ENCODE measurements around the gene CCNG2.
"Not testable (repeated sequence)": the region's sequence is repeated elsewhere in the genome, so short reads cannot be mapped to it uniquely, and the experiment has no call there.

The CCNG2 gene, protein sequence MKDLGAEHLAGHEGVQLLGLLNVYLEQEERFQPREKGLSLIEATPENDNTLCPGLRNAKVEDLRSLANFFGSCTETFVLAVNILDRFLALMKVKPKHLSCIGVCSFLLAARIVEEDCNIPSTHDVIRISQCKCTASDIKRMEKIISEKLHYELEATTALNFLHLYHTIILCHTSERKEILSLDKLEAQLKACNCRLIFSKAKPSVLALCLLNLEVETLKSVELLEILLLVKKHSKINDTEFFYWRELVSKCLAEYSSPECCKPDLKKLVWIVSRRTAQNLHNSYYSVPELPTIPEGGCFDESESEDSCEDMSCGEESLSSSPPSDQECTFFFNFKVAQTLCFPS

DNA sequence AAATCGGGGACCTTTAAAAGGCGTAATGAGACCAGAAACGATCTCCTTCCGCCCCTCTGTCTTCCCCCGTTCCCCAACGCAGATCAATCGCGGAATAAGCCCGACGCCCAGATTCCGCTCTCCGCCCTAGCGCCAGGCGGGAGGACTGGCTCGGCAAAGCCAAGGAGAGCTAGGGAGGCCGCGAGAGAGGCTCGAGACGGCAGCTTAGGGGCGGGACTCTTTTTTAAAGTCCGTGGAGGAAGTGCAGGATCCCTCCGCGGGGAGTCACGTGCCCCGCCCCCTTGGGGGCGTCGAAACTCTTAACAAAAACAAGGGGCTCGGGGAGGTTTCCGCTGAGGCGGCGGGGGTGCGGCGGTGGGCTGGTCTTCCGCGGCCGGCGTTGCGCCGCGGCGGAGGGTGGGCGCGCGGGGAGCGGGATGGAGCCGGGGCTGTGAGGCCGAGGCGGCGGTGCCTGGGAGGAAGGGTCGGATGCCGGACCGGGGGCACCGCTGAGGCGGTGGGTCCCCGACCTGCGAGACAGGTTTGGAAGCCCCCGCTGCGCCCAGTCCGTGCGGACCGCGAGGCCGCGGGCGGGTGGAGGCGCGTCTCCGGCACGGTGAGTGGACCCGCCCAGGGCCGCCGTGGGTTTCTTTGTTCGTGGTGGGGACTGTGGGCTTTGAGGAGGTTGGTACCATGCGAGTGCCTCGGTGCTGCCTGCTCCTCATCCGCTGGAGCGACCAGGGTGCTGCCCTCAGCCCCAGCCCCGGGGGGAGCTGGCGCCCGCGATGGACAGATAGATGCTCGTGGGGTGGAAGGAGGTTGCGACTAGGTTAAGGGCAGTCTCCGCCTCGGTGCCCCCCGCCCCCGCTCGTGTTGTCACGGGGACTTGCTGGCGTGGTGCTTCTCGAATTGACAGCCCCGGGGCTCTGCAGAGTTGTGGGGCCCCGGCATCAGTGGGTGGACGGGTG lies at the start of gene CCNG2:
Gene CCNG2 (plus strand): TSS at position 296 of the 947 bp plus-strand sequence. CDS start 1,326 bp downstream, outside the sequence.
- peak; percentile 64 to 73 for DNase-seq (ENCODE audit: low read depth in 2 of 2)

DNA sequence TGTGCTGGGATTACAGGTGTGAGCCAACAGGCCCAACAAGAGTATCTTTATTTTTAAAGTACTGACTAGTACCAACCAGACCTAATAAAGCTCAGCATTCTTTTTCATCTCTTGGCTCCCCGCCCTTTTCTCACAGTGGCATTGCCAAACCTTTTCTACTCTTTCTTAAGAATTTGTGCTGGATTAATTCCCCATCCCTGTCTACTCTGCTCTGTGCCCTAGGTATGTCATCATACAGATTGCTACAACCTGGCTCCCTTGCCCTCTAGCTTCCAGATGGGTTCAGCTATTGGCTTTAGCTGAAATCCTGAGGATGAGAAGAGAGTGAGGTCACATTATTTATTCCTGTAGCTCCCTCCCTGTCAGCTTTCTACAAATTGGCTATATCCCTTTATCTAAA lies 46.3 kb upstream of the CCNG2 start:
- no peak for DNase-seq (ENCODE audit: low read depth in 2 of 2)

DNA sequence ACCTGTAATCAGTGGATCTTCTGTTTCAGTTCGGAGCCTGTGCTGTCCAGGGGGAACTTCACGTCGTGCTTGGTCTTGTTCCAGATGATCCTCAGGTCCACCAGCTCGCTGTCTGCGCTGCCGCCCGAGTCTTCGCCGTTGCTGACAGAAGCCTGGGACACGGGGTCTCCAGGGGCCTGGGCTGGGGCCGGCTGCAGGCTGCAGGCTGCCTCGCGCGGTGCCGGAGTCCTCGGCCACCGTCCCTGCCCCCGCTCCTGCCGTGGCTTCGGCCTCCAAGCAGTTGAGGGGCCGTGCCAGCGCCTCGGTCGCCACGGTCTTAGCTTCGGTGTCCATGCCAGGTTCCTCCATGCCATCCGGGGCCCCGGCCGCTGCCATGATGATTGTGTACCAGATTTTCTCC lies 43.9 kb upstream of the CCNG2 start:
- DNase-seq (ENCODE audit: low read depth in 2 of 2) = no peak

DNA sequence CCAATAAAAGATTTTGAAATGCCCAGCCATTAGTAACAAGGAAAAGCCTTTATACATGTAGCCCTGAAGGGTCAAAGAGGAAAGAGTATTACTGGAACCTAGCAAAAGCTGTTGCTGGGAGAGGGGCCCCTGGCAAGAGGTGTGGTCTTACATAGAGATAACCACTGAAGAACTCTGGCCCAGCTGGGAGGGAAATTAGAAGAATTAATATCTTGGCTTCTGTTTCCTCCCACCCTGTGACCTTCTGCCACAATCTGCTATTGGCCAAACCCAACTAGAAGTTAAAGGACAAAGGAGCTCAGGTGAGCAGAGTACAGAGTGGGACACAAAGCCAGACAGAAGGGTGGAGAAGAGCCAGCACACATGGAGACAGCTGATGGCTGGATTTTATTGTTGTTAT lies 39.3 kb upstream of the CCNG2 start:
- DNase-seq (ENCODE audit: low read depth in 2 of 2) = no peak

DNA sequence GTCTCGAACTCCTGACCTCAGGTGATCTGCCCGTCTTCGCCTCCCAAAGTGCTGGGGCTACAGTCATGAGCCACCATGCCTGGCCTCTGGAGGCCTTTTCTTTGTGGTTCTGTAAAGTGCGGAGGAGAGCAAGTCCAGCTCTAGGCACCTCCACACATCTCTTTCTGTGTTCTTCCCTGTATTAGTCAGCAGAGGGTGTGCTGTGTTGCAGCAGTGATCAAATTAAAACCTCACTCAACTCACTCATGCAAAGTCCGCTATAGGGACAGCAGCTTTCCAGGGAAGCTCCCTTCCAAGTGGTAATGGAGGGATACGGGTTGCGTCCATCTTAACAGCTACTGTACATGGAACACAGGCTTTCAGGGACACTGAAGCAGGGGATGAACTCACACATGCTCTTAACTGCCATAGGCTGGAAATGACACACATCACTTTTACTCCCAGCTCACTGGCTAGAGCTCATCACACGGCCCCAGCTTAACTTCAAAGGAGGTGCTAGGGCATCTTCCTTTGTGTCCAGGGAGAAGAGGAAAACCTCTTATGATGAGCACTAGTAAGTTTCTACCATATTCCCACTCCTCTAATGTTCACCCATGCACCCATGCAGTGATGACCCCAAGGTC lies 36.0 kb upstream of the CCNG2 start:
- DNase-seq (ENCODE audit: low read depth in 2 of 2) = no peak

DNA sequence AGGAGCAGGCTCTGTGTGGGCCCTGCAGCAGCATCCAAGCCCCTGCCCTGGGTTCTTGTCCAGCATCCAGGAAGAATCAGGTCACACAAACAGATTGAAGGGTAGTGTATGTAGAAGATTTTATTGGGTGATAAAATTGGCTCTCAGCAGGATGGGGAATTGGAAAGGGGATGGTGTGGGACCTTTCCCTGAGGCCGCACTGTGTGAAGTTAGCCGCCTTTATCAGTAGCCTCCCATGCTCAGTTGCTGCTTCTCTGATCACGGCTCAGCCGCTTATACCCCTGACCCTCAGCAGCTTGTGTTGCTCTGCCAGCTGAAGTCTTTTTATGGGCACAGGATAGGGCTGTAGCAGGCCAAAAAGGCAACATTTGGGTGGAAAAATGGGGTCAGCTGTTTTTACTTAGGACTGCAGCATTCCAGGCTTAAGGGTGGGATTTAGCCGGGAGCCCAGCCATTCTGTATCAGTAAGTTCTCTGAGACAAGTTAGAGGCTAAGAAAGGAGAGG lies 35.2 kb upstream of the CCNG2 start:
- no peak for DNase-seq (ENCODE audit: low read depth in 2 of 2)

DNA sequence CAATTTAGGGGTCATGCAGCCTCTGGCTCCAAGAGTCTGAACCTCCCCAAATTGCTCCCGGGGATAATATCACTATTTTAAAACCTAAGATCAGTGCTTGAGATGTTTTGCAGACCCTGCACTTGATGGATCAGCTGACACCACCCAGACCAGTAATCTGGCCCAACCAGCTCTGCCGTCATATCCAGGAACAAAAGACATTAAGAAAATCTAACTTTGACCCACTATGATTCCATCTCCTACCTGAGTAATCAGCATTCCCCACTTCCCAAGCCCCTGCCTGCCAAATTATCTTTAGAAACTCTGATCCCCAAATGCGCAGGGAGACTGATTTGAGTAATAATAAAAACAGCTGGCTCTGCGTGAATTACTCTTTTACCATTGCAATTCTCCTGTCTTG lies 34.4 kb upstream of the CCNG2 start:
- DNase-seq (ENCODE audit: low read depth in 2 of 2) = no peak

DNA sequence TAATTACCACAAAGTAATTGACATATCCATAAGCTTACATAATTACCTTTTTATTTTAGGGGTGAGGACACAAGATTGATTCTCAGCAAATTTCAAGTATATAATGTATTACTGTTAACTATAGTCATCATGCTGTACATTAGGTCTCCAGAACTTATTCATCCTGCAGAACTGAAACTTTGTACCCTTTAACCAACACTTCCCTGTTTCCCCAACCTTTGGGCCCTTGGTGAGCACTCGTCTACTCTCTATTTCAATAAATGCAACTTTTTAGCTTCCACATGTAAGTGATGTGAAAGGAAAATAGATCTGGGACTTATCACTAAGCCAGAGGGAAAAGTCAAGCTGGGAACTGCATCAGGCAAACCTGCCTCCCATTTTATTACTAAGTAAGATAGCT lies 33.6 kb upstream of the CCNG2 start:
- no peak for DNase-seq (ENCODE audit: low read depth in 2 of 2)

DNA sequence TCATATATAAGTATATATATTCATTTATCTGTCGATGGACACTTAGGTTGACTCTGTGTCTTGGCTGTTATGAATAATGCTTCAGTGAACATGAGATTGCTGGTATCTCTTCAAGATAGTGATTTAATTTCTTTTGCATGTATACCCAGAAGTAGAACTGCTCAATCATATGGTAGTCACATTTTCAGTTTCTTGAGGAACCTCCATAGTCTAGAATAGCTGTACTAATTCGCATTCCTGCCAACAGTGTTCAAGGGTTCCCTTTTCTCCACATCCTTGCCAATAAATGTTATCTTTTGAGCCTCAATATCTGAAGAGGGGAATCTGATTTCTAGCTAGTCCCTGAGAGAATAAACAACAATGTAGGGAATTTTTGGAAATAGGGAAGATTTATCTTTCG lies 32.4 kb upstream of the CCNG2 start:
- no peak for DNase-seq (ENCODE audit: low read depth in 2 of 2)

DNA sequence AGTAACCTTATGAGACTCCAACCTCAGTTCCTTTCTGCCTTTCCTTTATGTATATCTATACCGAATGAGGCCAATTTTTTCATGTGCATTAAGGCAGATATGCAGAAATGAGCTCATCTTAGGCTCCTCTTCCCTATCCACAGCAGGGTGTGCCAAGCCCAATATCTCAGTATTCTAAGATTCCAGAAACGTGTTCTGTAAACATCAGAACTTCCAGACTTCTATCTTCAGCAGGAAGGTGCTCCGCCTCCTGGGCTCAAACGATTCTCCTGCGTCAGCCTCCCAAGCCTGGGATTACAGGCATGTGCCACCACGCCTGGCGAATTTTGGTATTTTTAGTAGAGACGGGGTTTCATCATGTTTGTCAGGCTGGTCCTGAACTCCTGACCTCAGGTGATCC lies 31.0 kb upstream of the CCNG2 start:
- no peak for DNase-seq (ENCODE audit: low read depth in 2 of 2)

DNA sequence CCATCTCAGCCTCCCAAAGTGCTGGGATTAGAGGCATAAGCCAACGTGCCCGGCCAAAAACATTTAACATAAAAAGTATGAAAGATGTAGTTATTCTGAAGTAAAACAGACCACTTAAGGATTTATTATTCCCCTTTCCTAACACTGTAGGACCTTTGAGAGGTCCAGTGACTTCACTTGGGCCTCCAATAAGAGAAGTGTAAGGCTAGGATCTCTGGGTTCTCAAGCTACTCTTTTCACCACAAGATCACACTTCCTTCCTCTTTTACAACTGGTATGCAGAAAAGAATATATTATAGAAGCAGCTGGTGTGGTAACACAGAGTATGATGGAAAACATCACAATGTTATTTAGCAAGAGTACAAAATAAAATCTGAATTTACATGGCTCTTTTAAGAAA lies 30.2 kb upstream of the CCNG2 start:
- no peak for DNase-seq (ENCODE audit: low read depth in 2 of 2)

DNA sequence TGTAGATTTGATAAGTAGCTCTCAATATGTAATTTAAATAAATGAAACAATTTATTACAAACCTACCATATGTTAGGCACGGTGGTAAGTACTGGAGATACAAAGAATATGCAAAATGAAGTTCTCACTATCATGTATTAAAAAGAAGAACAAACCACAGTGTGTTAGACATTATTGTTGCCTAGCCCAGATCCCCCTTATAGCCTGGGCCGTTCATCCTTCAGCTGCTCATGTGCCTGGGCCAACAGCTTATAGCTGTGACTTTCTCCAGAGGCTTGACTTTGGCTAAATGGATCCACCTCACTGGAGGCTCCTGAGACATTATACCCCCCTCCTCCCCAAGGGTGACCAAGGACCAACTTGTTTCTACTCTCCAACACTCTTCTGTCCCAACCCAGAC lies 29.8 kb upstream of the CCNG2 start:
- no peak for DNase-seq (ENCODE audit: low read depth in 2 of 2)

DNA sequence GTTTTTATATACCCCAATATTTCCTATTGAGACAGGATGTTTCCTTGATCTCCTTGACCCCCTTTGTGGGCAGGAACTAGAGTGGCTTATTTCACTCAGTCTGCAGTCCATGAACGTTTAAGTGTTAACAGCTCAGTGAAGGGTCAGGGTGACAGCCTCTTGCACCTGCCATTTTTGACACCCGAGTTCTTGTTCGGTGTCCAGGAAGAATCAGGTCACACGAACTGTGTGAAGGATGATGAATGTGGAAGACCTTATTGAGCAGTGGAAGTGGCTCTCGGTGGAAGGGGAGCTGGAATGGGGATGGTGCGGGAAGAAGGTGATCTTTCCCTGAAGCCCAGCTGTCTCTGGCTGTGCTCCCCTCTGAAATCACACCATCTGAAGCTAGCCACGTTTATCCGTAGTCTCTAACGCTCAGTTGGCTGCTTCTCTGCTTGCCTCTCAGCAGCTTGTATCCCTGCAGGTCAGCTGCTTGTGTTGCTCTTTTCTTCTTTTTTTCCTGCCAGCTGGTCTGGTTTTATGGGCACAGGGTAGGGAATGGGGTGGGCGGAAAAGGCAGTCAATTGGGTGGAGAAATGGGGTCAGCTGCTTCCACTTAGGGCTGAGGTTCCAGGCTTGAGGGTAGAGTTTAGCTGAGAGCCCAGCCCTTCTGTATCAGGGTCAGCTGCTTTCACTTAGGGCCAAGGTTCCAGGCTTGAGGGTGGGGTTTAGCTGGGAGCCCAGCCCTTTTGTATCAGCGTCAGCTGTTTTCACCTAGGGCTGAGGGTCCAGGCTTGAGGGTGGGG lies 29.0 kb upstream of the CCNG2 start:
- DNase-seq (ENCODE audit: low read depth in 2 of 2) = no peak

DNA sequence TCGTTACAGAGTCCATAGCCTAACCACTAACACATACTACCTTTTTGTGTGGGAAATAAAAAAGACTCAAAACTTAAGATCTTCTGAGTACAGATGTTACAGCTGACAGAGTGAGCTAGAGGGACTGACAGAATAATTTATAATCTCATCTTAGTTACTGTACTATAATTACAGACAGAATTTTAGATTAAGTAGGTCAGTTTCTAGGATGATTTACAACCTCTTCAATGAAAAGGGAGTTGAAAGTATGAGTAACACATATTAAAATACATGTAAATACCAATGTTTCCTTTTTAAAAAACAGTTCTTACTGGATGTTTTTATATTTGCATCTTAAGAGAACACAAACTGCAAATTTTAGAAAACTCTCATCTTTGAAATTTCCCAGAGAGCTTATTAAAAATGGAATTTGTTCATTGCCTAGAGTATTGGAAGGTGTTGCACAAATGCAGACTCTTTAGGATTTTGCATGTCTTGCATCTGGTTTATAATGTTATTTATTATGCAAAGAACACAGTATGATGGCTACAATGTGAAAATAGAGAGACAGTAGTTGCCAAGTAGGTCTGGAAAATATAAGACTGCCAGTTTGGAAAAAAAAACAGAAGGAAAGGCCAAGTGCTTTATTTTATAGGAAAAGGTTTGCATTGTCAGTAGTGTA lies 24.2 kb upstream of the CCNG2 start:
- DNase-seq (ENCODE audit: low read depth in 2 of 2) = no peak

DNA sequence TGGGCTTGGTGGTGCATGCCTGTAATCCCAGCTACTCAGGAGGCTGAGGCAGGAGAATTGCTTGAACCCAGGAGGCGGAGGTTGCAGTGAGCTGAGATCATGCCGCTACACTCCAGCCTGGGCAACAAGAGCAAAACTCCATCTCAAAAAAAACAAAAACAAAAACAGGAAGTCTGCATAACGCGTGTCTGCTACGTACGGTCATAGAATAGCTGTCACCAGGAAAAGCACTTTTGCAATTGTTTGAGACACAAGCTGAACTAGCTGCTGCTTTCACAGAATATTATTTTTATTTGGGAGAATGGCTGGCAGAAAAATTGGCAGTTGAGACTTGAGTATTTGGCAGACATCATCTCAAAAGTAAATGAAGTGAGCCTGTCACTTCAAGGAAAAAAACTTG lies 19.6 kb upstream of the CCNG2 start:
- not testable (repeated sequence) for DNase-seq (ENCODE audit: low read depth in 2 of 2)

DNA sequence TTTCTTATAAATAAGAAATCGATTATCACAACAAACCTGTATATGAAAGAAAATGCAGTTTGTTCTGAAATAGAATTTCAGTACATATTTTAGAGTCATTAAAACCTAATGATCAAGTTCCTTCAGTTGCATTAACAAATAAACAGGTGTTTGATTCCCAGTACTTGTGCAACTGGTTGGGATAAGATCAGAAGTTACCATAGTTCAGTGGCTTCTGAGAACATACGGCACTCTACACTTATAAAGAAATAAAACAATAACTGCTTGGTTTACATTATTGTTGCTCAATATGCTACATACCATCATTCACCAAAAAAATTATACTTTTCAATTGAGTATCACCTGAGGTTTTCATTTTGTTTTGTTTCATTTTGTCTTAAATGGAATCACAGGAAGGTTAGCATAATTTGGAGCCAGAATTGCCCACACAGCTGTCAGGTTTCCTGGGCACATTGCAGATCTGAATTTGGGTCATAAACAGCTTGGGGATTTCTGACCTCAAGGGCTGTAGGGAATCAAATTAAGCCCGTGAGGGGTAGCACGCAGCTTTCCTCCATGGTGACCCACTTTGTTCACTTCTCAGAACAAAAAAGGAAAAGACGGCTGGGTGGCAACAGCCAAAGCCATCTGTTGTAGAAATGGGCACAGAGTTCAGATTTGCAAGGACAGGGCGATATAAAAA lies 14.9 kb upstream of the CCNG2 start:
- DNase-seq (ENCODE audit: low read depth in 2 of 2) = no peak

DNA sequence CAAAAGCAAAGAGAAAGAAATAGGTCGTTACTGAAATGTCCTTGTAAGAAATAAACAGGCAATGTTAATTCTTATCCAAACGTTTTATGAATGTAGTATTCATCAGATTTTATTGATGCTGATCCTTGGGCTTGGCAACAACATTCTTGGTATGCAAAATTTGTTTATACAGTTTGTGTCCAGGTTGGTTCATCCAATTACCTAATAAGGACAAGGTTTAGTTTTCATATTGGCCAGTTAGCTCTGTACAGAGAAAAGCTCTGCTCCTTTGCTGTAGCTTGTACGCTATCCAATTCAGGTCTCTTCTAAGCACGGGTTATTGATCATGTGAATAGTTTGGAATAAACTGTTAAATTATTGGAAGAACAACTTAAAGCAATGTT lies 14.4 kb upstream of the CCNG2 start:
- DNase-seq (ENCODE audit: low read depth in 2 of 2) = no peak

DNA sequence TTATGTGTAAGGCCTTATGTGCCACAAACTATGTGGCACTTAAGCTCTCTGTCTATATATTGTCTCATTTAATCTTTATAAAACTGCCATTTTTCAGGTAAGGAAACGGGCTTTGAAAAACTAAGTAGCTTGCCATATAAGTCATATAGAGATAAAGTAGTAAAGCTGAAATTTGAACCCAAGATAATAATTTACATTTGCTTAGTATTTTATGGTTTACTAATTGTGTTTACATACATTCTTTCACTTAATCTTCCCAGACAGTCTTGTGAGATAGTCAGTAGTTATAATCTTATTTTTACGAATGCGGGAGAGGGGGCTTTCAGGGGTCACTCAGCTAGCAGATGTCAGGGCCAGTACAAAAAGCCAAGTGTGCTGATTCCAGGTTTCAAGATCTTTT lies 13.9 kb upstream of the CCNG2 start:
- no peak for DNase-seq (ENCODE audit: low read depth in 2 of 2)

DNA sequence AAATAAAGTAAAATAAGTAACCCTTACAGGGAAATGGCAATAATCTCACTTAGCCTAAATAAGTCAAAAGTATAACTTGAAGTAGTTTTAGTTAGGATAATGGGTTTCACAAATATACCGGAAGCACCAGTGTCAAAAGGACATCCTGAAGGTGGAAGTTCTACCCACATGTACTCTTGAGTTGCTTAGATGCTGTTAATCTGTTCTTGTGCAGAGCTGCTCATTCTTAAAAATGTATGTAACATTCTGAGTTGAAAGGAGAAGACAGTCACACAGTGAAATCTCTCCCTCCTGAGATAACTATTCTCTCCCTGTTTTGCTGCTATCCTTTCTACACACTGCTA lies 11.2 kb upstream of the CCNG2 start:
- no peak for DNase-seq (ENCODE audit: low read depth in 2 of 2)
